ENCODE results near the gene WWOX. TPM values are rescaled to one million over a fixed set of nuclear protein-coding genes. Genes with fewer than 3 reads are reported as not detected.
"Not testable (repeated sequence)": the region's sequence is repeated elsewhere in the genome, so short reads cannot be mapped to it uniquely, and the experiment has no call there.

Gene WWOX
- polyA plus RNA-seq, 3 donors: 36.4 to 36.6 (median 36.5) TPM

DNA sequence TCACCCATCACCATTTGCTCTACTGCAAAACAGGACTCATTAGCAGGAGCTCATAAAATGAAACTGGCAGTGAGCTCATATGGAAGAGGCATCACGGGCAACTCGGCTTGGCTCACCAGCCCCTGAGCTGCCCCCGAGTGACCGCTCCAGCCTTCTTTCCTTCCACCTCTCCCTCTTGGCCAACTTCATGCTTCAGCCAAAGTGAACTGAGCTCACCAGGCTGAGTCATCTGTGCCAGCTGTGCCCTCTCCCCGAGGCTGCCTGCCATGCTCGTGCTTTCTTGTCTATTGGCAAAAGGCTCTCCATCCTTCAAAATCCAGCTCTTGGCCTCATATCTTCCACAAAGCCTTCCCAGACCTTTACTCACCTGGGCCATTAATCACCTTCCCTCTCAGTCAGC, 391.4 kb downstream of the WWOX start:
- DNase-seq: no peak

DNA sequence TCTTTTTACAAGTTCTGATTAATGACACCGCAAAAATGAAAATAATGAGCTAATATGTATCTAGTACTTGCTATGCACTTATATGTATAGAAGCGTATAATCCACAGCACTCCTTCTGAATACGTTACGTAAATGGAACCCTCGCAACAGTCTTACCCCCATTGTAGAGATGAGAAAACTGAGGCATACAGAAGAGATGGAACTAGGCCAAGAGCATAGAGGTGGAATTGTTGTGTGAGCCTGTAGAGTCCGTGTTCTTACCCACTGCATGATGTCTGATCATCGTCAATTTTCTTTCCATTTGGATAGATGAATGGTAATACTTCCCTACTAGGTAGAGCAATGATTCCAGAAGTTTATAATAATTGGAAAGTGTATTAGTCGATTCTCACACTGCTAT, 394.1 kb downstream of the WWOX start:
- no peak for DNase-seq

- no peak for DNase-seq
Observed at GRCh38 chr16:78494105-78494504, 394.7 kb downstream of the WWOX start.

DNA sequence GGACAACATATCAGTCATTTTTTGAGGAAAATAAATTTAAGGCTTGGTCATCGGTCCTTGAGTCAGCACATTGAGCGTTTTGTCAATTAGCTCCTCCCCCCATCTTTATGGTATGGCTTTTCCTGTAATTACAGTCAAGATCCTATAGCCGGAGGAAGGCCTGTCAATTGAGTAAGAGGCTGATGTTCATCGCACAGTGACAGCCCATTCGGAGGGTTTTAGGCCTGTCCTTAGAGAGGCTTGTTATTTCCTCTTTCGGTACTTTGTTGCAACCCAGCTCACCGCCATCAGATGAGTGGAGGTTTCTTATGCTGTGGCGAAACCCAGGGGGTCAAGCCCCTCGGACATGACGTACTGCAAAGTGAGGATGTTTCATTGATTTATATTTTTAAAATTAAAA, 395.2 kb downstream of the WWOX start:
- DNase-seq: no peak

GRCh38 chr16:78496189-78496588, 396.7 kb downstream of the WWOX start:
- no peak for DNase-seq

DNA sequence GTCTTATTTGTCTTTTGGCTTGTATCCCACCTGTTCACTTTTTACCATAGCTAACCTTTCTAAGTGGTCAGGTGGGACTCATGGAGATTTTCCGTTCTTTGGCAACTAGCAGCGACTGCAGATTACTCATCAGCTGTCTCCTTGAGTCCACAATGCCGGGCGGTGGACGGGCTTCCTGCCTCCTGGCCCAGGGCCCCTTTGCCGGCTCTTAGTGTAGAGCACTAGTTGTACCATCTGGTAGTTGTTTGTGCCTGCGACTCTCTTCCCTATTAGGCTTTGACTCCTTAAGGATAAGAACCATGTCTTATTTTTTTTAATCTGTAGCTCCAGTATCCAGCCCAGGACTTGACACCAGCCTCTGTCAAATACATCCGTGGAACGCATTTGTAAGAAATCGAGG, 399.9 kb downstream of the WWOX start:
- DNase-seq: no peak

GRCh38 chr16:78500659-78501270, 401.3 kb downstream of the WWOX start:
- no peak for DNase-seq

DNA sequence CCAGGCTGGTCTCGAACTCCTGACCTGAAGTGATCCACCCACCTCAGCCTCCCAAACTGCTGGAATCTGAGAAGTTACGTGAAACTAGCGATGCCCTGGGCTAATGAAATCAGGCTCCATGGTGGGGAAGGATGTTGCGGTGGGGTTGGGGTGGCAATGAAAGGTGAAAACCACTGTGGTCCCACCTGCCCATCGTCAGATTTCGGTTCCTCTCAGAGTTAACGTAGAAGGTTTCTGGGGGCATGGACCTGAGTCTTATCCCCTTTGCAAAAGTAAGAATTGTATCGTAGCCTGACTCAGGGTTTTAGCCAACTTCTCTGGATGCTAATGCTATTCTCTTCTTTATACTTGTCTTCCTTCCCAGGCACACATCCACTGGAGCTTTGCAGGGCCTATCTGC, 402.3 kb downstream of the WWOX start:
- no peak for DNase-seq

DNA sequence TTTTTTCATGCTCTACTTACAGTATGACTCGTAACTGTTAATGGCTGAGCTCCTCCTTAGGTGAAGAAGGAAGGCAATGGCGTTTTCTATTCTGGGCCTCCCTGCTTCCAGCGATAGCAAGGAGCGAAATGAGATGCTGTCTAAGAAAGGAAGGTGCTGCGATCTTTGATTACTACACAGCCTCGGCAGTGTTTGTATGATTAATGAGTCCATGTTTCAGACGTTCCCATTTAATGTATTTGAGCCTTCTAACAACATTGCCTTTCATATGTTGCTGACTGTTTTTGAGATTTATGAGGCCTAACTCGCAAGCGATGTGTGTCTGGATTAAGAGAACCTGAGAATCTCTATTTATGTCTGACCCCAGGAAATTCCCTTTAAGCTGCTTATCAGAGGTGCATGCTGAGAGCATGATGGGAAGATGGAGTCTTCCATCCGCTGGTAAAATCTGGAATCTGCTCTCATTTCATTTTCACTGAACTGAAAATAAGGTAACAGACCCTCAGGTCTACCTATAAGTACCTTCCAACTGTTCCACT, 403.4 kb downstream of the WWOX start:
- no peak for DNase-seq

DNA sequence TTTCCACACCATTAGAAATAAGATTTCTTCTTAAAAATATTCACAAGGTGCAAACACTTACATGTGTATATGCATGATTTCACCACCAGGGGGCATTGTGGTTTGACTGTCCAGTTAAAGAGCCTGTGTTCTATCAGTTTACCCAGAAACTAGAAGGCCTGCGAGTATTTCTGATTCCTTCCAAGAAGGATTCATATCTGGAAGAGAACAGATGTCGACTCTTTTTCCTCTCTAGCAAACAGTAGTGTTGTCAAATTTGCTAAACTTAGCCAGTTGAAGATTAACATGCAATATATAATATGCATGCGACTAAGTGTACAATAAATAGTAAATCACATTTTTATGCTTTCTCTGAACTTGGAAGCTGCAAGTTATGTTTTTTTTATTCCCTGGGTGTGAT, 404.1 kb downstream of the WWOX start:
- DNase-seq: peak; percentile 84

- DNase-seq: no peak
Observed at GRCh38 chr16:78504401-78504851, 405.0 kb downstream of the WWOX start.

GRCh38 chr16:78505036-78505435, 405.6 kb downstream of the WWOX start:
- DNase-seq: no peak

GRCh38 chr16:78505544-78506366, 406.3 kb downstream of the WWOX start:
- peak; percentile 58 for DNase-seq

GRCh38 chr16:78506367-78507193, 407.1 kb downstream of the WWOX start:
- DNase-seq: no peak

GRCh38 chr16:78507576-78507975, 408.1 kb downstream of the WWOX start:
- no peak for DNase-seq

GRCh38 chr16:78509965-78510364, 410.5 kb downstream of the WWOX start:
- no peak for DNase-seq

- DNase-seq: no peak
Observed at GRCh38 chr16:78510496-78510895, 411.0 kb downstream of the WWOX start.

GRCh38 chr16:78513838-78514237, 414.4 kb downstream of the WWOX start:
- DNase-seq: no peak

DNA sequence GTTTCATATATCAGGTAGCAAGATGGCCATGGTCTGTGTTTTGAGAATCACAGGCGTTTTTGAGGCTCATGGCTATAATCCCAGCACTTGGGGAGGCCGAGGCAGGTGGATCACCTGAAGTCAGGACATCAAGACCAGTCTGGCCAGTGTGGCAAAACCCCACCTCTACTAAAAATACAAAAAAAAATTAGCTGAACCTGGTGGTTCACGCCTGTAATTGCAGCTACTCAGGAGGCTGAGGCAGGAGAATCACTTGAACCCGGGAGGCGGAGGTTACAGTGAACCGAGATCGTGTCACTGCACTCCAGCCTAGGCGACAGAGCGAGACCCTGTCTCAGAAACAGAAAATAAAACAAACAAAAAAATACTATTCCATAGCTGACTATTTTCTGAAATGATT, 415.4 kb downstream of the WWOX start:
- not testable (repeated sequence) for DNase-seq

- no peak for DNase-seq
Observed at GRCh38 chr16:78515421-78515820, 416.0 kb downstream of the WWOX start.

DNA sequence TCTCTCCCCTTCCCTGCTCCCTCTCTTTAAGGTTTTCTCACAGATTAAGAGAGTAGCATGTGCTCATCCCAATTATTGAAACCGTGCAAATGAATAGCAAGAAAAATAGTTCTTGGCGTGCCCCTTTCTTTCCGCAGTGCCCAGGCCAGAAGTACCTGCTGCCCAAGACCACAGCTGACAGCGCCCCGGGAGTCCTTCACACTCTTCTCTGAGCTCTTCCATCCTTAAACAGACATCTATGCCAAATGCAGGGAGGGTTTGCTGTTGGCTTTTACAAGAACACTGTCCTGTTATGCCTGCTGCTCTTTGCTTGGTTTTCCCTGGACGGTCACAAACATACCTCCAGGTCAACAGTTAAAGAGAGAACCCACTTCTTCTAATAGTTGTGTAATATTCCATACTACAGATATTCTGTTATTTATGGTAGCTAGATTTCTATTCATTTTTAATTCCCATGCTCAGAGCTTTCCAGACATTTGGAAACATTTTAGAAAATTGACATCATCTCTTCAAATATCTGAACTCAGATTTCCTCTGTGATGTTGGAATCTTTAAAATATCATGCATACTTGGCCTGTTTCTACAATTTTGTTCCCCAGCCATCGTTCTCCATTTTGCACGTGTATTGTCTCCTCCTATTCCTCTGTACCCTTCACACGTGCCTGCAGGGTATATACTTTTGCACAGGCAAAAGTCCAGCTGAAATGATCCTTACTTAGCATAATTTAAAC, 416.7 kb downstream of the WWOX start:
- DNase-seq: no peak

DNA sequence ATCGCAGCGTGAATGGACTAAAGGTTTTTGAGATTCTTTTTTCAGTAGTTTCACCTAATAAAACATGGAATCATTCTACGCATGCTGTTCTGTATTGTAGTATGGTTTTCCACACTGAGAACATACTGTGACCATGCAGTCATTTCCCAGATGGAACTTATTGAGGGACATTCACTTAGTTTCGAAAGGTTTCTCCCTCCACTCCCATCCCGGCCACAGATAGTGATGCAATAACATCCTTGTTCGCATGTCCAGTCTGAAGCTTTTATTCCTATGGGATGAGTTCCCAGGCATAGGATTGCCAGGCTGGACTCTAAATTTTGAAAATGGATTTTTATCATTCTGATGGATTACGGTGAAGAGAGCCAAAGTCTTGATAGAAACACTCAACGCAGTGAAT, 420.4 kb downstream of the WWOX start:
- no peak for DNase-seq

All from renal pelvis (tissue), 4 donors.